IMR-90 (cell line): ENCODE results near the gene DPYSL5. TPM values are rescaled to one million over a fixed set of nuclear protein-coding genes. Genes with fewer than 3 reads are reported as not detected.

ENCODE experiments used
- ATAC-seq: fragments of 200-7000 bp; cut with Tn5 transposase; 2 replicates; pipeline ENCODE4 v1.9.1; 2020; ENCODE audit warnings: low read depth, mild to moderate bottlenecking, moderate library complexity
- BruUV-seq: library from RNA; stranded (reverse); fragments of 400-500 nt; replicated peaks from 2 replicates; lab custom pipeline; 2021; lab: Mats Ljungman, UMichigan
- CTCF ChIA-PET: fragments of 300-600 bp; formaldehyde crosslinking; extraction: SDS; loops from one replicate; lab custom pipeline; 2021; ENCODE audit warnings: antibody characterized with exemption; lab: Yijun Ruan, JAX
- POLR2A ChIA-PET: fragments of 300-600 bp; sonication (Branson Sonifier 250); formaldehyde crosslinking; loops from one replicate; lab custom pipeline; 2022; ENCODE audit warnings: antibody characterized with exemption; ENCODE audit not compliant: unreplicated experiment; lab: Charles Lee
- DNase-seq: peaks from one replicate; pipeline ENCODE4 v3.0.0; 2013
- H2AFZ ChIP-seq: replicated peaks from 2 replicates; pipeline ENCODE3; 2013; ENCODE audit warnings: low read length, mild to moderate bottlenecking; ENCODE audit not compliant: poor library complexity
- H2AK5ac ChIP-seq: 2 replicates; pipeline ENCODE4 v1.6.1; 2013; ENCODE audit warnings: low read depth, low read length, inconsistent platforms
- H2AK9ac ChIP-seq: replicated peaks from 2 replicates; pipeline ENCODE3; 2013; ENCODE audit warnings: mild to moderate bottlenecking, low read depth, low read length, moderate library complexity; ENCODE audit not compliant: poor library complexity
- H2BK120ac ChIP-seq: 2 replicates; pipeline ENCODE4 v1.6.1; 2013; ENCODE audit warnings: low read depth, low read length, inconsistent platforms
- H2BK15ac ChIP-seq: 3 replicates; pipeline ENCODE4 v1.6.1; 2013; ENCODE audit warnings: low read depth, low read length, inconsistent platforms
- H2BK20ac ChIP-seq: 2 replicates; pipeline ENCODE4 v1.6.1; 2013; ENCODE audit warnings: low read depth, mild to moderate bottlenecking, inconsistent platforms, low read length, moderate library complexity
- H2BK5ac ChIP-seq: 2 replicates; pipeline ENCODE4 v1.6.1; 2013; ENCODE audit warnings: mild to moderate bottlenecking, low read depth, low read length, inconsistent platforms; ENCODE audit not compliant: poor library complexity, severe bottlenecking
- H3K14ac ChIP-seq: replicated peaks from 2 replicates; pipeline ENCODE4 v1.6.1; 2013; ENCODE audit warnings: low read depth, low read length, inconsistent platforms
- H3K18ac ChIP-seq: 2 replicates; pipeline ENCODE4 v1.6.1; 2013; ENCODE audit warnings: low read depth, low read length, control low read depth
- H3K23ac ChIP-seq: 2 replicates; pipeline ENCODE4 v1.6.1; 2013; ENCODE audit warnings: low read depth, low read length, inconsistent platforms
- H3K27ac ChIP-seq: 2 replicates; pipeline ENCODE4 v1.5.1; 2013; ENCODE audit warnings: mild to moderate bottlenecking, control low read depth, low read length; ENCODE audit not compliant: insufficient read depth
- H3K27me3 ChIP-seq: 2 replicates; pipeline ENCODE4 v1.6.1; 2013; ENCODE audit warnings: low read length; ENCODE audit not compliant: control insufficient read depth, insufficient read depth
- H3K36me3 ChIP-seq: 2 replicates; pipeline ENCODE4 v1.6.1; 2013; ENCODE audit warnings: low read length, mixed read lengths; ENCODE audit not compliant: control insufficient read depth, insufficient read depth
- H3K4ac ChIP-seq: 2 replicates; pipeline ENCODE4 v1.6.1; 2013; ENCODE audit warnings: low read depth, low read length, inconsistent platforms
- H3K4me1 ChIP-seq: 2 replicates; pipeline ENCODE4 v1.6.1; 2013; ENCODE audit warnings: low read length, mixed read lengths; ENCODE audit not compliant: control insufficient read depth, insufficient read depth
- H3K4me2 ChIP-seq: 2 replicates; pipeline ENCODE4 v1.6.1; 2013; ENCODE audit warnings: low read depth, mild to moderate bottlenecking, control low read depth, low read length, moderate library complexity
- H3K4me3 ChIP-seq: 2 replicates; pipeline ENCODE4 v1.5.1; 2013; ENCODE audit warnings: low read depth, mild to moderate bottlenecking, control low read depth, low read length, moderate library complexity; ENCODE audit not compliant: insufficient read depth
- H3K56ac ChIP-seq: 2 replicates; pipeline ENCODE4 v1.6.1; 2013; ENCODE audit warnings: low read length, inconsistent platforms; ENCODE audit not compliant: insufficient read depth; ENCODE audit errors: extremely low read depth
- H3K79me1 ChIP-seq, 2 experiments: 2 replicates each; pipeline ENCODE4 v1.6.1; 2013; ENCODE audit warnings: low read length in 2 of 2, inconsistent platforms in 1 of 2, low read depth in 1 of 2
- H3K9ac ChIP-seq: 2 replicates; pipeline ENCODE4 v1.6.1; 2013; ENCODE audit warnings: low read depth, low read length, control low read depth
- H3K9me1 ChIP-seq: 2 replicates; pipeline ENCODE4 v1.6.1; 2013; ENCODE audit warnings: low read length, inconsistent platforms; ENCODE audit not compliant: insufficient read depth
- H3K9me3 ChIP-seq: 2 replicates; pipeline ENCODE4 v1.6.1; 2013; ENCODE audit warnings: low read length; ENCODE audit not compliant: control insufficient read depth, insufficient read depth
- H4K20me1 ChIP-seq: 2 replicates; pipeline ENCODE4 v1.6.1; 2013; ENCODE audit warnings: low read length, inconsistent platforms; ENCODE audit not compliant: insufficient read depth
- H4K5ac ChIP-seq: 2 replicates; pipeline ENCODE4 v1.6.1; 2013; ENCODE audit warnings: mild to moderate bottlenecking, low read depth, low read length, control low read depth
- H4K8ac ChIP-seq, 2 experiments: 2 replicates each; pipeline ENCODE4 v1.6.1; 2013; ENCODE audit warnings: low read depth in 2 of 2, low read length in 2 of 2, control low read depth in 1 of 2, inconsistent platforms in 1 of 2
- H4K91ac ChIP-seq: 2 replicates; pipeline ENCODE4 v1.6.1; 2013; ENCODE audit warnings: low read depth, low read length, inconsistent platforms; ENCODE audit not compliant: insufficient read depth
- CHD1 ChIP-seq: IDR thresholded peaks from 2 replicates; pipeline ENCODE4 v1.6.1; 2012; ENCODE audit warnings: low read depth, low read length, improper control_type of control experiment
- ELK1 ChIP-seq: fragments of 150-350 bp; IDR thresholded peaks from 2 replicates; pipeline ENCODE4 v1.6.1; 2016; ENCODE audit warnings: low read depth, mild to moderate bottlenecking, low read length, moderate library complexity, borderline replicate concordance
- RAD21 ChIP-seq: IDR thresholded peaks from 2 replicates; pipeline ENCODE4 v1.6.1; 2012; ENCODE audit warnings: low read length, improper control_type of control experiment
- WGBS, 2 experiments: methylation state at CpG; one replicate each; pipeline versions ENCODE4 v1.1.5 to v1.1.7; 2013; ENCODE audit warnings: missing lambda C conversion rate in 2 of 2; ENCODE audit not compliant: insufficient read length in 1 of 2; ENCODE audit errors: extremely low coverage in 2 of 2; 5-methylcytosine and 5-hydroxymethylcytosine counted together
- dilution Hi-C: fragments of 300-500 bp; cut with HindIII; formaldehyde crosslinking; loops from one replicate; pipeline ENCODE4 v1.14.3; 2018; ENCODE audit warnings: low sequenced_read_pairs; ENCODE audit not compliant: unreplicated experiment
- in situ Hi-C: fragments of 300-500 bp; cut with MboI; formaldehyde crosslinking; loops from 3 replicates; pipeline ENCODE4 v1.14.3; 2019; ENCODE audit warnings: low sequenced_read_pairs, inconsistent platforms, mixed read lengths
- intact Hi-C: fragments of 100-400 bp; cut with micrococcal nuclease; formaldehyde crosslinking; loops from 2 replicates; pipeline ENCODE4 v1.10.0; 2022
- polyA plus RNA-seq, 3 experiments: library from polyadenylated mRNA; depleted of rRNA; stranded (reverse); fragments of >200 nt; gene quantifications; 2 replicates each; pipeline ENCODE4 v1.2.3, GENCODE V29; 2012; ENCODE audit warnings: low replicate concordance in 1 of 3
- total RNA-seq: library from RNA; depleted of rRNA; stranded (reverse); fragments of >200 nt; gene quantifications from 2 replicates; pipeline ENCODE4 v1.2.3, GENCODE V29; 2012
- TF ChIP-seq, protein P1 (sequence below): conservative IDR thresholded peaks from 2 replicates; pipeline ENCODE4 v1.5.1; 2012; ENCODE audit warnings: mild to moderate bottlenecking, low read depth, low read length, improper control_type of control experiment

The DPYSL5 gene
- total and polyA plus RNA-seq, 2 of the 4 experiments (the other 2 are of a cell fraction), result not detected

GRCh38 chr2:26913999-26914658 is 66.2 kb downstream of the DPYSL5 start (continued):
- TF ChIP-seq, protein P1, sequence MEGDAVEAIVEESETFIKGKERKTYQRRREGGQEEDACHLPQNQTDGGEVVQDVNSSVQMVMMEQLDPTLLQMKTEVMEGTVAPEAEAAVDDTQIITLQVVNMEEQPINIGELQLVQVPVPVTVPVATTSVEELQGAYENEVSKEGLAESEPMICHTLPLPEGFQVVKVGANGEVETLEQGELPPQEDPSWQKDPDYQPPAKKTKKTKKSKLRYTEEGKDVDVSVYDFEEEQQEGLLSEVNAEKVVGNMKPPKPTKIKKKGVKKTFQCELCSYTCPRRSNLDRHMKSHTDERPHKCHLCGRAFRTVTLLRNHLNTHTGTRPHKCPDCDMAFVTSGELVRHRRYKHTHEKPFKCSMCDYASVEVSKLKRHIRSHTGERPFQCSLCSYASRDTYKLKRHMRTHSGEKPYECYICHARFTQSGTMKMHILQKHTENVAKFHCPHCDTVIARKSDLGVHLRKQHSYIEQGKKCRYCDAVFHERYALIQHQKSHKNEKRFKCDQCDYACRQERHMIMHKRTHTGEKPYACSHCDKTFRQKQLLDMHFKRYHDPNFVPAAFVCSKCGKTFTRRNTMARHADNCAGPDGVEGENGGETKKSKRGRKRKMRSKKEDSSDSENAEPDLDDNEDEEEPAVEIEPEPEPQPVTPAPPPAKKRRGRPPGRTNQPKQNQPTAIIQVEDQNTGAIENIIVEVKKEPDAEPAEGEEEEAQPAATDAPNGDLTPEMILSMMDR, result no peak
- no peak for TF ChIP-seq RAD21

GRCh38 chr2:26914659-26915310 is 66.9 kb downstream of the DPYSL5 start:
- Histone ChIP-seq H3K4me2 (no peak overlapping the region), H2BK5ac (no peak overlapping the region), H3K56ac (no peak overlapping the region), H3K27me3 (peaks cover 74% of the 10 kb centered on the region), H3K9me3 (peaks cover 2% of the 10 kb centered on the region; the same call in 1 of the 2 replicates), H3K9me1 (no peaks in the 10 kb centered on the region), H3K23ac (no peak overlapping the region), H2BK120ac (no peak overlapping the region), H4K5ac (no peak overlapping the region), H2AK9ac (no peak overlapping the region), H2BK15ac (no peak overlapping the region), H3K9ac (no peak overlapping the region), H4K20me1 (no peaks in the 10 kb centered on the region), H2AK5ac (no peak overlapping the region), H4K8ac (no peak overlapping the region), H3K36me3 (no peaks in the 10 kb centered on the region), H2AFZ (no peak overlapping the region), H4K91ac (no peak overlapping the region), H2BK20ac (no peak overlapping the region), H3K4me1 (no peaks in the 10 kb centered on the region), H3K18ac (no peak overlapping the region), H3K4ac (no peak overlapping the region), H3K4me3 (no peak overlapping the region), H3K27ac (no peak overlapping the region), H3K79me1 (no peaks in the 10 kb centered on the region), H3K14ac (no peak overlapping the region)
- ChIA-PET CTCF (no interaction called here), POLR2A (no interaction called here)
- in situ Hi-C loops (no loop called here), dilution Hi-C loops (no loop called here), intact Hi-C loops (no loop called here)
- DNase-seq, result no peak
- no peak for TF ChIP-seq RAD21
- no peak for TF ChIP-seq CHD1
- TF ChIP-seq ELK1, result no peak
- ATAC-seq, result no peak
- 0% methylated on average over 1 of the region's 4 CpGs; no CpG with 5 or more reads in 1 of the 2 experiments for WGBS, 2 experiments
- no TSS peak for BruUV-seq
